HEK293 (cell line): ENCODE results near the gene DGKH.

ENCODE experiments used
- CTCF ChIA-PET: fragments of 350-600 bp; formaldehyde crosslinking; extraction: SDS; loops from one replicate; lab custom pipeline; 2021; ENCODE audit warnings: antibody characterized with exemption; lab: Yijun Ruan, JAX
- POLR2A ChIA-PET: fragments of 300-600 bp; formaldehyde crosslinking; extraction: SDS; loops from one replicate; lab custom pipeline; 2020; ENCODE audit warnings: antibody characterized with exemption, inconsistent platforms; lab: Yijun Ruan, JAX
- H3K27ac ChIP-seq: fragments of 200-500 bp; sonication (Bioruptor generic); 2 replicates; pipeline ENCODE4 v1.5.1; 2014; ENCODE audit warnings: low read depth, low read length, control low read depth, inconsistent platforms; ENCODE audit errors: extremely low read depth
- H3K36me3 ChIP-seq, 2 experiments: fragments of 200-500 bp in 1 of 2; sonication (Bioruptor generic) in 1 of 2; 1 replicate in 1 of 2; 2 replicates in 1 of 2; pipeline ENCODE4 v1.5.1; 2014 to 2017; ENCODE audit warnings: inconsistent platforms in 2 of 2, low read length in 2 of 2; ENCODE audit not compliant: control insufficient read depth in 2 of 2, insufficient read depth in 1 of 2
- H3K4me1 ChIP-seq: fragments of 200-500 bp; sonication (Bioruptor generic); 2 replicates; pipeline ENCODE4 v1.5.1; 2014; ENCODE audit warnings: mild to moderate bottlenecking, low read length, inconsistent platforms; ENCODE audit not compliant: control insufficient read depth, insufficient read depth
- H3K4me3 ChIP-seq: 2 replicates; pipeline ENCODE4 v1.5.1; 2011; ENCODE audit warnings: low read depth, mild to moderate bottlenecking, control low read depth, low read length, moderate library complexity
- H3K9me3 ChIP-seq: fragments of 200-500 bp; sonication (Bioruptor generic); 2 replicates; pipeline ENCODE4 v1.5.1; 2014; ENCODE audit warnings: low read depth, low read length, inconsistent platforms; ENCODE audit not compliant: control insufficient read depth, insufficient read depth
- EGR2 ChIP-seq: fragments of 450-650 bp; formaldehyde crosslinking; IDR thresholded peaks from 2 replicates; pipeline ENCODE4 v1.5.1; 2016; ENCODE audit warnings: low read depth, missing biosample characterization, missing genetic modification characterization
- ELK4 ChIP-seq: IDR thresholded peaks from 2 replicates; pipeline ENCODE4 v1.6.1; 2011; ENCODE audit warnings: mild to moderate bottlenecking, low read depth, low read length, borderline replicate concordance
- GFI1B ChIP-seq: fragments of 450-650 bp; formaldehyde crosslinking; IDR thresholded peaks from 2 replicates; pipeline ENCODE4 v1.5.1; 2016; ENCODE audit warnings: missing biosample characterization, missing genetic modification characterization
- HOXC10 ChIP-seq: sonication (generic); formaldehyde crosslinking; IDR thresholded peaks from 2 replicates; pipeline ENCODE4 v1.8.1; 2023; ENCODE audit warnings: mild to moderate bottlenecking, missing genetic modification reagents
- IKZF3 ChIP-seq: fragments of 450-650 bp; IDR thresholded peaks from 2 replicates; pipeline ENCODE4 v1.5.0; 2018; ENCODE audit warnings: missing biosample characterization, mild to moderate bottlenecking, missing genetic modification characterization, moderate library complexity
- OVOL3 ChIP-seq: fragments of 450-650 bp; formaldehyde crosslinking; IDR thresholded peaks from 2 replicates; pipeline ENCODE4 v1.5.1; 2016; ENCODE audit warnings: missing biosample characterization, missing genetic modification characterization
- REPIN1 ChIP-seq: fragments of 450-650 bp; formaldehyde crosslinking; IDR thresholded peaks from 2 replicates; pipeline ENCODE4 v1.5.1; 2017; ENCODE audit warnings: missing biosample characterization, missing genetic modification characterization, low read depth
- SP2 ChIP-seq: fragments of 450-650 bp; formaldehyde crosslinking; IDR thresholded peaks from 2 replicates; pipeline ENCODE4 v1.5.1; 2016; ENCODE audit warnings: missing biosample characterization, missing genetic modification characterization
- ZNF202 ChIP-seq: fragments of 450-650 bp; formaldehyde crosslinking; IDR thresholded peaks from 2 replicates; pipeline ENCODE4 v1.5.1; 2016; ENCODE audit warnings: missing biosample characterization, missing genetic modification characterization, borderline replicate concordance
- ZNF324 ChIP-seq: fragments of 450-650 bp; formaldehyde crosslinking; IDR thresholded peaks from 2 replicates; pipeline ENCODE4 v1.5.1; 2016; ENCODE audit warnings: missing biosample characterization, missing genetic modification characterization
- ZNF518A ChIP-seq: fragments of 450-650 bp; formaldehyde crosslinking; conservative IDR thresholded peaks from 2 replicates; pipeline ENCODE4 v1.5.1; 2016; ENCODE audit warnings: low read depth, missing biosample characterization, missing genetic modification characterization
- ZNF521 ChIP-seq: fragments of 450-650 bp; formaldehyde crosslinking; IDR thresholded peaks from 2 replicates; pipeline ENCODE4 v1.5.1; 2017; ENCODE audit warnings: missing biosample characterization, mild to moderate bottlenecking, missing genetic modification characterization
- ZNF596 ChIP-seq: fragments of 450-650 bp; IDR thresholded peaks from 2 replicates; pipeline ENCODE4 v1.5.0; 2018; ENCODE audit warnings: missing biosample characterization, mild to moderate bottlenecking, missing genetic modification characterization, moderate library complexity
- ZNF654 ChIP-seq: fragments of 450-650 bp; formaldehyde crosslinking; IDR thresholded peaks from 2 replicates; pipeline ENCODE4 v1.5.1; 2016; ENCODE audit warnings: low read depth, missing biosample characterization, missing genetic modification characterization
- ZNF701 ChIP-seq: fragments of 450-650 bp; formaldehyde crosslinking; IDR thresholded peaks from 2 replicates; pipeline ENCODE4 v1.5.1; 2016; ENCODE audit warnings: missing biosample characterization, missing genetic modification characterization
- ZSCAN18 ChIP-seq: fragments of 450-650 bp; formaldehyde crosslinking; IDR thresholded peaks from 2 replicates; pipeline ENCODE4 v1.5.1; 2016; ENCODE audit warnings: missing biosample characterization, missing genetic modification characterization
- TF ChIP-seq, protein P1 (sequence below): fragments of 450-650 bp; formaldehyde crosslinking; IDR thresholded peaks from 2 replicates; pipeline ENCODE4 v1.5.1; 2017; ENCODE audit warnings: missing biosample characterization, missing genetic modification characterization
- TF ChIP-seq, protein P2 (sequence below): fragments of 450-650 bp; formaldehyde crosslinking; IDR thresholded peaks from 2 replicates; pipeline ENCODE4 v1.5.1; 2017; ENCODE audit warnings: missing biosample characterization, mild to moderate bottlenecking, missing genetic modification characterization, moderate library complexity

Gene DGKH

GRCh38 chr13:42112864-42113263 is 64.4 kb downstream of the DGKH start:
- H3K27ac ChIP-seq = no peak overlapping the region
- no peaks in the 10 kb centered on the region for H3K9me3 ChIP-seq
- peaks cover 13% of the 10 kb centered on the region; the same call in 1 of the 2 replicates for H3K4me1 ChIP-seq
- H3K4me3 ChIP-seq = no peak overlapping the region
- ChIA-PET CTCF (interaction anchor here (0.6 to 1.3 kb wide), 4 partner anchors 10 to 701 kb away, joined by 3 to 13 read pairs (median 4); no protein-coding TSS in a partner anchor), POLR2A (no interaction called here)
- TF ChIP-seq ZSCAN18 (tag by site-specific recombination) = no peak
- no peak for TF ChIP-seq EGR2 (tag by site-specific recombination)
- TF ChIP-seq ZNF521 (tag by site-specific recombination) = no peak
- no peak for TF ChIP-seq GFI1B (tag by site-specific recombination)
- TF ChIP-seq, protein P1, sequence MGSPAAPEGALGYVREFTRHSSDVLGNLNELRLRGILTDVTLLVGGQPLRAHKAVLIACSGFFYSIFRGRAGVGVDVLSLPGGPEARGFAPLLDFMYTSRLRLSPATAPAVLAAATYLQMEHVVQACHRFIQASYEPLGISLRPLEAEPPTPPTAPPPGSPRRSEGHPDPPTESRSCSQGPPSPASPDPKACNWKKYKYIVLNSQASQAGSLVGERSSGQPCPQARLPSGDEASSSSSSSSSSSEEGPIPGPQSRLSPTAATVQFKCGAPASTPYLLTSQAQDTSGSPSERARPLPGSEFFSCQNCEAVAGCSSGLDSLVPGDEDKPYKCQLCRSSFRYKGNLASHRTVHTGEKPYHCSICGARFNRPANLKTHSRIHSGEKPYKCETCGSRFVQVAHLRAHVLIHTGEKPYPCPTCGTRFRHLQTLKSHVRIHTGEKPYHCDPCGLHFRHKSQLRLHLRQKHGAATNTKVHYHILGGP (tag by site-specific recombination) = no peak
- TF ChIP-seq ZNF654 (tag by site-specific recombination) = no peak
- TF ChIP-seq OVOL3 (tag by site-specific recombination) = no peak
- TF ChIP-seq ZNF324 (tag by site-specific recombination) = no peak
- TF ChIP-seq REPIN1 = no peak
- no peak for TF ChIP-seq SP2 (tag by site-specific recombination)
- TF ChIP-seq ZNF701 (tag by site-specific recombination) = no peak
- no peak for TF ChIP-seq ZNF202 (tag by site-specific recombination)
- no peak for TF ChIP-seq HOXC10 (CRISPR knock-in tag)
- TF ChIP-seq ZNF518A (tag by site-specific recombination) = no peak
- no peak for TF ChIP-seq ZNF596 (tag by site-specific recombination)
- no peak for TF ChIP-seq ELK4
- TF ChIP-seq, protein P2, sequence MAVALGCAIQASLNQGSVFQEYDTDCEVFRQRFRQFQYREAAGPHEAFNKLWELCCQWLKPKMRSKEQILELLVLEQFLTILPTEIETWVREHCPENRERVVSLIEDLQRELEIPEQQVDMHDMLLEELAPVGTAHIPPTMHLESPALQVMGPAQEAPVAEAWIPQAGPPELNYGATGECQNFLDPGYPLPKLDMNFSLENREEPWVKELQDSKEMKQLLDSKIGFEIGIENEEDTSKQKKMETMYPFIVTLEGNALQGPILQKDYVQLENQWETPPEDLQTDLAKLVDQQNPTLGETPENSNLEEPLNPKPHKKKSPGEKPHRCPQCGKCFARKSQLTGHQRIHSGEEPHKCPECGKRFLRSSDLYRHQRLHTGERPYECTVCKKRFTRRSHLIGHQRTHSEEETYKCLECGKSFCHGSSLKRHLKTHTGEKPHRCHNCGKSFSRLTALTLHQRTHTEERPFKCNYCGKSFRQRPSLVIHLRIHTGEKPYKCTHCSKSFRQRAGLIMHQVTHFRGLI = no peak
- TF ChIP-seq IKZF3 (tag by site-specific recombination) = no peak
- H3K36me3 ChIP-seq = no peaks in the 10 kb centered on the region
